ENCODE results near the gene MISP.

- no peak for TF ChIP-seq POLR2A (IDR thresholded peaks at IDR 0.05)
- TF ChIP-seq CTCF (IDR thresholded peaks at IDR 0.05) = no peak
Measured at GRCh38 chr19:725461-726089, 25.3 kb upstream of the MISP start.

Measured in transverse colon (tissue), 3 donors.